NCI-H2171 treated with DMSO at 0.1 percent for 48 hours (cell line): ENCODE measurements around the gene ZMYND10.
A peak's percentile ranks its signal among the peaks of the same experiment; 100 is the strongest.

Source experiments
- DNase-seq: peaks from one replicate; lab custom pipeline; 2025; lab: John Stamatoyannopoulos, UW

Gene ZMYND10

DNA sequence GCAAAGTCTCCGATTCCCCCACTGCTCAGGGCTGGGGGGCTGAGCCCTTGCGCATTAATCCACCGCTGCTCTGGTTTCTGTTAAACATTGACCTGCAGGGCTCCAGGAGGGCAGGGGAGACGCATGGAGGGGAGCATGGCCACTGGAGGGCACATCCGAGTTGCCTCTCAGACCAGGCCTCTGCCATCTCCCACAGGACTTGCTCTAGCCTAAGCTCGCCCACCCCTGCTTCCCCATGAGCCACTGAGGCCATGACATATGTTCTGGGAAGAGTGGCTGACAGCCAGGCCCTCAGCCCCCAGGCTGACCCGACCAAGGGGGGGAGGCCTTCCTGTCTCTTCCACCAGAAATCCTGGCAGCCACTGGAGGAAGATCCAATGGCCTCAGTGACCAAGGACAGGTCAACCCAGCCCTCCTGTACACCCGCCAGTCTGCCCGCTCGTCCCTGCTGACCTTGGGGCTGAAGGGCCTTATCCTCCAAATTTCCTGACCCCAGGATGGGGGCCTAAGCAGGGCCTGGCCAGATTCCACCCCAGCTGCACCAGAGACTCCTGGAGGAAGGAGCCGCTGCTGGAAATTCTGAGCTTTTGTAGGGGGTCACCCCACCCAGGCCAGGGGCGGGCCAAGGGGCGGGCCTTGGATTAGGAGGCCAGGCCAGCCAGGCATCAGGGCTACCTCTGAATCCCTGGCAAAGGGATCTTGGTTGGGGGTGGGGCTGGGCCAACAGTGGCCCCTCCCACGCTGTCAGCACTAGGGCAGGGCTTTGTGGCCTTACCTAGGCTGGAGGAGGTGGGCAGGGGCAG, 42.3 kb downstream of the ZMYND10 start, which contains the start of gene HYAL1:
Gene HYAL1 (minus strand): TSS at position 562 of the 803 bp plus-strand sequence. CDS start 618 bp downstream, outside the sequence.
- DNase-seq = no peak

- DNase-seq = no peak
Measured at GRCh38 chr3:50302095-50303012, 43.2 kb downstream of the ZMYND10 start.

GRCh38 chr3:50300681-50301254, 44.8 kb downstream of the ZMYND10 start:
- no peak for DNase-seq

DNA sequence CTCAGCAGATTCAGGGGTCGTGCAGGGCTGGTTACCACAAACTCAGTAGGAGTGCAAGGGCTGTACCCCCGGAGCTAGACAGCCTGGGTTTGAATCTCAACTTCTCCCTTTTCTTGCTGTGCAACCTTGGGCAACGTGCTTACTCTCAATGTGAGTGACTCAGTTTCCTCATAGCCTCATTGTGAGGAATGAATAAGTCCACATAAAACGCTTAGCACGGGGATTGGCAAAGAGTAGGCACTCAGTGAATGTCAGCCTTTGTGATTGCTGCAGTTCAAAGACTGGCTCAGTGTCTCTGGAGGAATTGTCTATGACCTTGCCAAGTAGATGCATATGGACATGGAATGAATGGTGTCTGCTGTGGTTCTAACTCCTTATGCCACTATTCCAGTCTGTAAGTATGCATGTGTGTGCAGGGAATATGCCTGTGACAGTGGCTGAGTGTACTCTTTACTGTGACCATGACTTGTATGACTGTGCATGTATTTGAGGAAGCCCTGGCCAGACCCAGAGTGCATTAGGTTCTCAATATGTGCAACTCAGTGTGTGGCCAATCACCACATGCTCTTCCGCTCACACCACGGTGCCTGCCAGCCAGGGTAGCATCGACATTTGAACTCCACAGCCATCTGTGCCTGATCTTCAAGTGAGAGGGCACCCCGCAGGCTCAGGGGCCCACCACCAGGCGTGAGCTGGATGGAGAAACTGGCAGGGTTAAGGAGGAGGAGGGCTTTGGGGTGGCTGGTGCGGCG, 45.4 kb downstream of the ZMYND10 start:
- DNase-seq = peak; percentile 13

GRCh38 chr3:50299638-50299928, 45.9 kb downstream of the ZMYND10 start:
- DNase-seq = no peak

- peak; percentile 93 for DNase-seq
Measured at GRCh38 chr3:50298836-50299637, 46.5 kb downstream of the ZMYND10 start, which contains the start of the genes HYAL3 and NAA80. HYAL3 (minus strand) TSS chr3:50299405; CDS start chr3:50295602, 3,803 bp downstream. NAA80 (minus strand) TSS chr3:50299405; CDS start chr3:50297463, 1,942 bp downstream.

DNA sequence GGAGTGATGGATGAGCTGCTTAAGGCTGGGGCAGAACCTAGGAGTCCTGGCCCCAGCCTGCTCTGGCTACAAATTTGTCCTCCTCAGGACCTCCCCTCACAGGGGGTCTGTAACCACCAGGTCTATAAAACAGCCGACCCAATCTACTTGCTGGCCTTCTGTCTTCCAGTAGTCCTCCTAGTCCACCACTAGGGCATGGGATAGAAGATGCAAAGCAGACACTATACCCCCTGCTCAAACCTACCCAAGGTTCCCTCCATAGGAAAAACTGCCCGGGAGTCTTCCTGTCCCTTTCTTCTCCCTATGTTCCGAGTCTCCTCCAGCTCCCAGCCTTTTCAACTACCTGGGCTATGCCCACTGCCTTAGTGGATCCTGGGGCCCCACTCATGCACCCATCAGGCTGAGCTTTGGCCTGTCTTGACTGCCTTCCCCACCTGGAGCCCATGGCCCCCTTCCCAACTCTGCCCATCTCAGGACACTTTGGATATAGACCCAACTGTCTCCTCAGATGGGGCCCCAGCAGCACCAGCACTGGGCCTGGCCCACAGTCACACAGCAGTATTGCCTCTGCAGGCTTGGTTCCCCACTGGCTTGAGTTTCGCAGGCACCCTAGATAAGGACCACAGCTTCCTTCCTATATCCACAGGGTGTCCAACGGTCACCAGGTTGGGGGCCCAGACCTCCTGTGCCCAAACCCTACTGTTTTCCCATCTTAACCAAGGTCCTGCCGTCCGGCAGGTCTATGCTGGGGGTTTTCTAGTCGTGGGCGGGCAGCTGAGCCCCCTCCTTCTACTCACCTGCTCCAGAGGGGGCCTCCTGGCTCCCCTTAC, 47.4 kb downstream of the ZMYND10 start:
- no peak for DNase-seq

DNA sequence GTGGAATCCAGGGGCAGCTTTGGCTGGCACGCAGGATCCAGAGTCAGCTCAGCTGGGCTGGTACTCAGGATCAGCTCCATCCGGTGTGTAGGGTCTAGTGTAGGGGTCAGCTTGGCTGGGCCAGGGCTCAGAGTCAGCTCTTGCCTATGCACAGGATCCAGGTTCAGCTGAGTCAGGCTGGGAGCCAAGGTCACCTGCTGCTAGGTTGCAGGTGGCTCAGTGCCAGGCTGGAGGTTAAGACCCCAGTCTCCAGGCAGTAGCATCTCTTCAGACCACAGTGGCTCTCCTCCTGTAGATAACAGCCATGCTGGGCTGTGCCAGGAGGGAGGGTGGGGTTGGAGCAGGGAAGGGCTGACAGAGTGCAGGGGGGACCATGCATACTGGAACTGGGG, 48.2 kb downstream of the ZMYND10 start:
- DNase-seq = no peak

- no peak for DNase-seq
Measured at GRCh38 chr3:50296721-50297383, 48.7 kb downstream of the ZMYND10 start.

DNA sequence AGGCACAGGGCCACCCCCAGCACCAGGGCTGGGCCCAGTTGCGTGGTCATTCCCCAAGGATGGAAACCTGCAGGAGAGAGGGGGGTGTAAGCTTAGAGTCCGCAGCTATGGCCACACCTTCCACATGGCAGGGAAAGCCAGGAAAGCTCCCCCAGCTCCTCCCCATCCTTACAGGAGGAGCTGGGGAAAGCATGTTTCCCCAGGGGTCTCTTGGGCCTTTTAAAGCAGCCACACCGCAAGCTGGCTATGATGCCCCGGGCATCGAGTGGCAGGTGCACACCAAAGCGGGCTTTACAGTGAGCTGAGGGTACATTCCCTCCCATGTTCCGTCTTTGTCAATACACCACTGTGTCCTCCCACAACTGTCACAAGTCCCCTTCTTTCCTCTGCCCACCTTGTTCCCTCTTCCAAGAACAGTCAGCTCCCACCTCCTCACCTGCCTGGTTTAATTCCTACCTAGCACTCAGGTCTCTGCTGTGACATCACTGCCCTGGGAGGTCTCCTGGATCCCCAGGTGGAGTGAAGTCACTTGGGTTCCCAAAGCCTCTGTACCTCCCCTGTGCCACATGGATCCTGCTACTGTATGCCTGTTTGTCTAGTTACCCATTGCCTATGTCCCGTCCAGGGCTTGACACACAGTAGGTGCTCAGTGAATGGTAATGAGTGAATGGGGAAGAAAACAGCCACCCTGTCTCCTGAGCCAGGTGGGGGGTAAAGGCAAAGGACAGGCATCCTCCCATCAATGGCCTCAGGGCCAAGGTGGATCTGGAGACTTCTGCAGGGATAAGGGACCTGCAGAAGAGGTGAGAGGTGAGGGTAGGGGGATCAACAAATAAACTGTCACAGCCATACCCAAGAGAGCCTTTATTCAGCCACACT, 49.7 kb downstream of the ZMYND10 start:
- no peak for DNase-seq

DNA sequence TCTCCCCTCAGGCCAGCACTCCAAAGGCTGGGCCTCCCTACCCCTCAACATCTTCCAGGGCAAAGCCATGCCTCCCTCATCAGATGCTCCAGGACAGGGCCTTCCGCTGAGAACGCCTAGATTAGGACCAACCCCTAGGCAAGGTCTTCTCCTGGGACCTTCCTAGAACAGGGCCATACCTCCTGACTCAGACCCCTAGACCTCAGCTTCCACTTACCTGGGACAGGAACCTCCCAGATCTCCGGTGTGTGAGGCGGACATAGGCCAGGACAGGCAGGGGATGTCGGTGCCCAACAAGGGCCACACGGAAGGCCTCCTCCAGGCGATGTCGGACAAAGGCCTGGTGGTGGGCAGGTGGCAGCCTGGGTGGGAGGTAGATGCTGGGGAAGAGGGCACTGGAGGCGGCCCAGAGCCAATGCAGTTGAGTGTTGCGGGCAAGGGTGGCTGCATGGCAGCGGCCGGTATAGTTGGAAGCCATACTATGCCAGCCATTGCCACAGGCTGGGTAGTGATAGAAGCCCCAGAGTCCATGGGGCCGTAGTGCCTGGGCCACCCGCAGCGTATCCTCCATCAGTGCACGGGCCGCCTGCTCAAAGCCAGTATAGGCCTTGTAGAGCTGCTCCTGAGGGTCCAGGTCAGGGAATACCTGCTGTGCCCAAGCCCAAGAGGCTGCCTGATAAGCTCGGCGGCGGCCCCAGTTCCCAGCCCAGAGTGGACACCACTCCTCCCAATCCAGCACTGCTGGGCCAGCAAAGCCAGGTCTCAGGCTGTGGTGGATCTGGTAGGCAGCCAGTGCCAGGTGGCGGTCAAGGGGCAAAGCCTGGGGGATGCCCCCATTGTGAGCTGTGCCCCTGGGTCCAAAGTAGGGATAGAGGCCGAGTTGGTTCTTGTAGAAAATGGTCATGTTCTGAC, 50.8 kb downstream of the ZMYND10 start:
- DNase-seq = no peak

DNA sequence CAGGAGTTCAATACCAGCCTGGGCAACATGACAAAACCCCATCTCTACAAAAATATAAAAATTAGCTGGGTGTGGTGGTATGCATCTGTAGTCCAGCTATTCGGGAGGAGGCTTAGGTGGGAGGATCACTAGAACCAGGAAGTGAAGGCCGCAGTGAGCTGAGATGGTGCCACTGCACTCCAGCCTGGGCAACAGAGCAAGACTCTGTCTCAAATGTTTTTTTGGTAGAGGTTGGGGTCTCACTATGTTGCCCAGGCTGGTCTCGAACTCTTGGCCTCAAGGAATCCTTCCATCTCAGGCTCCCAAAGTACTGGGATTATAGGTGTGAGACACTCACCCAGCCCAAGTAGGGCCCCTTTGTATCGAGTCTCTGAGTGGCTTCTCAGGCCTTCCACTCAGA, 51.4 kb downstream of the ZMYND10 start:
- DNase-seq = no peak

- DNase-seq = no peak
Measured at GRCh38 chr3:50293079-50293801, 52.3 kb downstream of the ZMYND10 start.

- peak; percentile 90 for DNase-seq
Measured at GRCh38 chr3:50292159-50293078, 53.1 kb downstream of the ZMYND10 start, which contains the start of gene IFRD2. IFRD2 (minus strand) TSS chr3:50292429; CDS start chr3:50292274, 155 bp downstream.
